HG02973 (cell line): ENCODE measurements around the gene MYO1E.

Experiments
- ATAC-seq: cut with Tn5 transposase; IDR thresholded peaks from one replicate; pipeline ENCODE4 v1.9.1; 2021; ENCODE audit warnings: moderate library complexity; ENCODE audit not compliant: unreplicated experiment

The MYO1E gene

GRCh38 chr15:59322056-59322759 lies 50.5 kb downstream of the MYO1E start:
- no peak for ATAC-seq

- ATAC-seq, result no peak
Observed at GRCh38 chr15:59321000-59321689, 51.5 kb downstream of the MYO1E start.

GRCh38 chr15:59317211-59317610 lies 55.5 kb downstream of the MYO1E start:
- no peak for ATAC-seq

- ATAC-seq, result no peak
Observed at GRCh38 chr15:59315914-59316451, 56.7 kb downstream of the MYO1E start.

GRCh38 chr15:59313641-59314332 lies 58.9 kb downstream of the MYO1E start:
- peak; percentile 83 for ATAC-seq

GRCh38 chr15:59312205-59312604 lies 60.5 kb downstream of the MYO1E start:
- ATAC-seq, result no peak

GRCh38 chr15:59311195-59311594 lies 61.5 kb downstream of the MYO1E start:
- no peak for ATAC-seq

- no peak for ATAC-seq
Observed at GRCh38 chr15:59309405-59309804, 63.3 kb downstream of the MYO1E start.

- ATAC-seq, result no peak
Observed at GRCh38 chr15:59307165-59307537, 65.5 kb downstream of the MYO1E start.

- ATAC-seq, result no peak
Observed at GRCh38 chr15:59306520-59307164, 66.0 kb downstream of the MYO1E start.

GRCh38 chr15:59304807-59305206 lies 67.9 kb downstream of the MYO1E start:
- no peak for ATAC-seq

GRCh38 chr15:59304034-59304795 lies 68.5 kb downstream of the MYO1E start:
- ATAC-seq, result no peak

GRCh38 chr15:59303633-59304032 lies 69.0 kb downstream of the MYO1E start:
- ATAC-seq, result no peak

- no peak for ATAC-seq
Observed at GRCh38 chr15:59303136-59303535, 69.5 kb downstream of the MYO1E start.

GRCh38 chr15:59301527-59301926 lies 71.1 kb downstream of the MYO1E start:
- ATAC-seq, result no peak

- ATAC-seq, result no peak
Observed at GRCh38 chr15:59300618-59301139, 72.0 kb downstream of the MYO1E start.

- ATAC-seq, result peak; percentile 42
Observed at GRCh38 chr15:59299929-59300617, 72.6 kb downstream of the MYO1E start.

GRCh38 chr15:59298854-59299250 lies 73.8 kb downstream of the MYO1E start:
- no peak for ATAC-seq

GRCh38 chr15:59298225-59298853 lies 74.3 kb downstream of the MYO1E start:
- ATAC-seq, result peak; percentile 69
